Neural cell (in vitro differentiated cells): ENCODE measurements around the gene NLRP6. TPM values are rescaled to one million over a fixed set of nuclear protein-coding genes. Genes with fewer than 3 reads are reported as not detected.
"Not testable (repeated sequence)": the region's sequence is repeated elsewhere in the genome, so short reads cannot be mapped to it uniquely, and the experiment has no call there.

Source experiments
- H2AFZ ChIP-seq: fragments of 200-600, 300-800 bp; sonication (generic), shearing (Covaris generic); 2 replicates; pipeline ENCODE4 v1.6.0; 2014; ENCODE audit warnings: low read depth, mild to moderate bottlenecking, antibody characterized with exemption, low read length, moderate library complexity
- H3F3A ChIP-seq: fragments of 200-600 bp; shearing (Covaris generic); 2 replicates; pipeline ENCODE4 v1.6.1; 2016; ENCODE audit warnings: mild to moderate bottlenecking, moderate library complexity, mixed read lengths, antibody characterized with exemption, low read length; ENCODE audit not compliant: insufficient read depth, poor library complexity, severe bottlenecking
- H3K27ac ChIP-seq: fragments of 200-600, 300-800 bp; sonication (generic), shearing (Covaris generic); 2 replicates; pipeline ENCODE4 v1.5.1; 2014; ENCODE audit warnings: mild to moderate bottlenecking, low read length, moderate library complexity
- H3K27me3 ChIP-seq: fragments of 300-800, 200-600 bp; sonication (generic), shearing (Covaris generic); 2 replicates; pipeline ENCODE4 v1.6.0; 2014; ENCODE audit warnings: mild to moderate bottlenecking, low read depth, low read length, moderate library complexity; ENCODE audit not compliant: insufficient read depth
- H3K36me3 ChIP-seq: fragments of 300-800, 200-600 bp; sonication (generic), shearing (Covaris generic); 2 replicates; pipeline ENCODE4 v1.5.1; 2014; ENCODE audit warnings: mild to moderate bottlenecking, antibody characterized with exemption, low read length, moderate library complexity; ENCODE audit not compliant: insufficient read depth
- H3K4me2 ChIP-seq: fragments of 300-800, 200-600 bp; sonication (generic), shearing (Covaris generic); 2 replicates; pipeline ENCODE4 v1.6.0; 2014; ENCODE audit warnings: mild to moderate bottlenecking, low read length
- H3K4me3 ChIP-seq: fragments of 300-800, 200-600 bp; sonication (generic), shearing (Covaris generic); 2 replicates; pipeline ENCODE4 v1.5.1; 2014; ENCODE audit warnings: mild to moderate bottlenecking, low read length, moderate library complexity
- H3K79me2 ChIP-seq: fragments of 200-600 bp; shearing (Covaris generic); replicated peaks from 2 replicates; pipeline ENCODE4 v1.6.0; 2014; ENCODE audit warnings: mild to moderate bottlenecking, low read length, moderate library complexity; ENCODE audit not compliant: insufficient read depth
- H3K9ac ChIP-seq: fragments of 300-800, 200-600 bp; sonication (generic), shearing (Covaris generic); 2 replicates; pipeline ENCODE4 v1.6.1; 2016; ENCODE audit warnings: mild to moderate bottlenecking, low read length, mixed read lengths
- H3K9me2 ChIP-seq: fragments of 200-600 bp; shearing (Covaris generic); 2 replicates; pipeline ENCODE4 v1.6.1; 2016; ENCODE audit warnings: mild to moderate bottlenecking, low read length, mixed read lengths; ENCODE audit not compliant: insufficient read depth
- H3K9me3 ChIP-seq: fragments of 200-600, 300-800 bp; sonication (generic), shearing (Covaris generic); 2 replicates; pipeline ENCODE4 v1.6.1; 2016; ENCODE audit warnings: mild to moderate bottlenecking, mixed run types, low read length, moderate library complexity, mixed read lengths
- H4K20me1 ChIP-seq: fragments of 200-600 bp; shearing (Covaris generic); 2 replicates; pipeline ENCODE4 v1.6.1; 2016; ENCODE audit warnings: mild to moderate bottlenecking, mixed run types; ENCODE audit not compliant: insufficient read depth
- EP300 ChIP-seq: fragments of 450-650 bp; conservative IDR thresholded peaks from 2 replicates; pipeline ENCODE4 v1.6.1; 2014; ENCODE audit warnings: antibody characterized with exemption, mild to moderate bottlenecking, moderate library complexity; ENCODE audit not compliant: poor library complexity, severe bottlenecking
- polyA plus RNA-seq: library from polyadenylated mRNA; depleted of rRNA; stranded (reverse); fragments of >200 nt; gene quantifications from 2 replicates; pipeline ENCODE4 v1.2.3, GENCODE V29; 2014

Gene NLRP6
- polyA plus RNA-seq, 1 donor from 2014 or later = not detected

DNA sequence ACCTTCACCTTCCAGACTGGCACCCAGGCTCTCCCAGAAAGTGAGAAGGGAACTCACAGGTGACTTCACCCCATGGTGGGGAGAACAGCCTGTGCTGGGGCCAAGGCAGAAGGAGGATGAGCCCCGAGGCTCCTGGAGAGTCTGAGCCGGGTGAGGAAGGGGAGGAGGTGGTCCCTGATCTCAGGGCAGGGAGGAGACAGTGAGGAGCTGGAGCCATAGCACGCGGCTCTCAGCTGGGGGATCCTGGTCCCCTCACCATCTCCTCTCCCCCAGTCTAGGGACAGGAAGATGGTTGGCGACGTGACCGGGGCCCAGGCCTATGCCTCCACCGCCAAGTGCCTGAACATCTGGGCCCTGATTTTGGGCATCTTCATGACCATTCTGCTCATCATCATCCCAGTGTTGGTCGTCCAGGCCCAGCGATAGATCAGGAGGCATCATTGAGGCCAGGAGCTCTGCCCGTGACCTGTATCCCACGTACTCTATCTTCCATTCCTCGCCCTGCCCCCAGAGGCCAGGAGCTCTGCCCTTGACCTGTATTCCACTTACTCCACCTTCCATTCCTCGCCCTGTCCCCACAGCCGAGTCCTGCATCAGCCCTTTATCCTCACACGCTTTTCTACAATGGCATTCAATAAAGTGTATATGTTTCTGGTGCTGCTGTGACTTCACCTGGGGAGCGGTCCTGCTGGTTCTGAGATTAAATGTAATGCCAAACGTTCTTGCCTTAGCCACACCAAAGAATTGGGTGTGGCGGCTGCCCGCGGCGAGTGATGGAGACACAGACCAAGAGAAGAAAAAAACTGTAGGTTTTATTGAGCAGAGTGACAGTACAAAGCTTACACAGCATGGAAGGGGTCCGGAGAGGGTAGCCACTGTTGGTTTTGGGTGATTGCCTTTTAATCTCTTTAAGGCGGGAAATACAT, 30.8 kb downstream of the NLRP6 start:
- H3F3A ChIP-seq, H3K9ac ChIP-seq, H3K79me2 ChIP-seq, H4K20me1 ChIP-seq, H3K36me3 ChIP-seq, H3K4me3 ChIP-seq, H3K27me3 ChIP-seq, H3K27ac ChIP-seq, H2AFZ ChIP-seq, H3K9me2 ChIP-seq, H3K4me2 ChIP-seq, H3K9me3 ChIP-seq: not testable (repeated sequence)

DNA sequence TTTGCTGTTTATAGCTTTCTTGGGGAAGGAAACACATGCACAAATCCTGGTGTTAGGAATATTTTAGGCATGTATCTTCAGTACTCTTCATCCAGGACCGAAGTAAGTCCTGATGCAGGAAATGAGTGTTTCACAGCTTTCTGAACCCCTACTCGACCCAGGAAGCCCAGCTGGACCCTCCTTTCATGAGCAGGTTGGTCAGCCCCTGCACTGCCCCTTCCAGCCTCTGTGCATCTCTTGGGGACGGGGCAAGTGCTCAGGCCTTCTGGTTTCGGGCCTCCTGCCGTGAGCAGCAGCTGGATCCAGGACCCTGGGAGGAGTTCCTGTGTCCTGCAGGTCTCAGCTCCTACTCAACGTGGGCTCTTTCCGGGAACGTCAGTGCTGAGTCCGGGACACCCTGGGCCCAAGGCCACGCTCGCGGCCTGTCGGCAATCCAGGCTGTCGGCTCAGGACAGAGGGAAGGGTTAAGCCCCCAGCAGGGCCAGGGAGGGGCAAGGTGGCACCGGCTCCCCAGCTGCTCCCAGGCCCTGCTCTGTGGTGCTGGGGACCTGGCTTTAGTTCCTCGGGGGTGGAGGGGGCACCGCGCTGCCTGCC, 31.9 kb downstream of the NLRP6 start:
- H3K4me3 ChIP-seq, H3K9ac ChIP-seq, H3K4me2 ChIP-seq, H3K27me3 ChIP-seq, H3F3A ChIP-seq, H3K9me2 ChIP-seq, H2AFZ ChIP-seq, H3K27ac ChIP-seq, H3K79me2 ChIP-seq, H4K20me1 ChIP-seq, H3K9me3 ChIP-seq, H3K36me3 ChIP-seq: not testable (repeated sequence)

DNA sequence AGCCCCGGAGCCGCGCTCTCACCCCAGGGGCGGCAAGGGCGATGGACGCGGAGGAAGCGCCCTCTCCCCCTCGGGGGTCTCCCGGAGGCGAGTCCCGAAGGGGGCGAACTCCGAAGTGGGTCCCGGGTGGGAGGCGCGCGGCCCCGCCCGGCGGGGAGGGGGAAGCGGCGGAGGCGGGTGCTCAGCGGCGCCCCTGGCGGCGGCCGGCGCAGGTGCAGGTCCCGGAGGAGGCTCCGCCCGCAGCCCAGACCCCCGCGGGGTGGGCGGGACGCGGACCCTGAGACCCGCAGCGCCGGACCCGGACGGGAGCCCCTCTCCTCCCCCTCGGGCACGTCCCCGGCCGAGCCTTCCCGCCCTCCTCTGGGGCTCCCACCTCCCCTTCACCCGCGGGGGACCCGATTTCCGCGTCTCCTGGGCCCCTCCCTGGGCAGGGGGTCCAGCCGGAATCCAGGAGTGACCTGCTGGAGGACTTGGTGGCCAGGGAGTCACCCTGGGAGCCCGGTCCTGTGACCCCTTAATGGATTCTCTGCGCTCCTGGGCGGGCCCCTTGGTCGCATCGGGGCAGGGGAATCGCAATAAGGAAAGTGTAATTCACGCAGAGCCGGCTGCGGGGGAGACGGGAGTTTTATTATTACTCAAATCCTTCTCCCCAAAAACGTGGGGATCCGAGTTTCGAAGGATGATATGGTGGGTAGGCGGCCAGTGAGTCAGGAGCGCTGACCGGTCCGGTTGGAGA, 33.0 kb downstream of the NLRP6 start:
- not testable (repeated sequence) for H3K27ac ChIP-seq, H3K4me2 ChIP-seq

DNA sequence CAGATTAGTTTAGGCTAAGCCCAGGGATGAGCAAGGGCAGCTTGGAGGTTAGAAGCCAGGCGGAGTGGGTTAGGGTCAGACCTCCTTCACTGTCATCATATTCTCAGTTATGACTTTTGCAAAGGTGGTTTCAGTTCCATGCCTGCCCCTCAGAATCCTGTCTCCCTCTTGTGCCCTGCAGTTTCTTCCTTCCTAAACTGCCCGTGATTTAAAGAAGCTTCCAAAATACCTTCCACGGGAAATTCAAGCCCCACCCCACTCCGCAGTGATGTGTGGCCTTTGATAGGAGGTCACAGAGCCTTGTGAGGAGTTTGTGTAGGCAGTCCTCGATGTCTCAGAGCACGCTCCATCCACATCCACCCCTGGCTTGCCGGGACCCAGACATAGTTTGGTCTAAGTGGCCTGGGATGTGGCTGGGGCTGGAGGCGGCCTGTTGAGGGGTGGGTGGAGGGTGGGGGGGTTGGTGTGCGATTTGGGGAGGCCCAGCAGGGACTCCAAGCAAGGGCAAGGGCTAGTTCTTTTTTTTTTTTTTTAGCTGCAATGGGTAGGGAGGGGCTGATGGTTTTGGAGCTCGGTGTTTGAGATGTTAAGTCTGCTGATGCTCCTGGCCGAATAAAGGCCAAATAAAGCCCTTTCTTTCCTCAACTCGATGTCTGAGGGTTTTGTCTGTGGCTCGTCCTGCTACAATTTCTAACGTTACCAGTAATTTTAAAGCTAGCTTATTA, 34.0 kb downstream of the NLRP6 start:
- no peak overlapping the region for H3K4me3 ChIP-seq
- no peaks in the 10 kb centered on the region for H3K9me2 ChIP-seq
- H3K27me3 ChIP-seq = no peaks in the 10 kb centered on the region
- H4K20me1 ChIP-seq = no peaks in the 10 kb centered on the region
- no peak overlapping the region for H2AFZ ChIP-seq
- no peak overlapping the region for H3K9ac ChIP-seq
- TF ChIP-seq EP300 = no peak
- no peak overlapping the region for H3K4me2 ChIP-seq
- H3F3A ChIP-seq = no peaks in the 10 kb centered on the region
- H3K27ac ChIP-seq = no peak overlapping the region
- no peaks in the 10 kb centered on the region for H3K36me3 ChIP-seq
- H3K79me2 ChIP-seq = no peaks in the 10 kb centered on the region
- H3K9me3 ChIP-seq = no peaks in the 10 kb centered on the region

More for the DNA sequence above, 33.0 kb downstream of the NLRP6 start:
- not testable (repeated sequence) for H3K9me2 ChIP-seq, H3K9me3 ChIP-seq, H3K36me3 ChIP-seq, H2AFZ ChIP-seq, H3K4me3 ChIP-seq, H3F3A ChIP-seq, H3K79me2 ChIP-seq, H4K20me1 ChIP-seq, H3K27me3 ChIP-seq, H3K9ac ChIP-seq
